Chondrocyte (in vitro differentiated cells): ENCODE data around the gene GRWD1. TPM values are rescaled to one million over a fixed set of nuclear protein-coding genes. Genes with fewer than 3 reads are reported as not detected.

Experiments used
- DNase-seq: peaks from one replicate; pipeline ENCODE4 v3.0.0; 2021; ENCODE audit warnings: mixed read lengths, low spot score
- H3K27ac Mint-ChIP-seq: one replicate; pipeline ENCODE4 v1.8.0; 2021; ENCODE audit warnings: mild to moderate bottlenecking, moderate library complexity, mixed read lengths; ENCODE audit not compliant: unreplicated experiment
- H3K27me3 Mint-ChIP-seq: 2 replicates; pipeline ENCODE4 v1.8.0; 2021; ENCODE audit warnings: low read depth, mixed read lengths
- H3K36me3 Mint-ChIP-seq: 2 replicates; pipeline ENCODE4 v1.8.0; 2021; ENCODE audit warnings: low read depth, mixed read lengths
- H3K4me1 Mint-ChIP-seq: 2 replicates; pipeline ENCODE4 v1.8.0; 2021; ENCODE audit warnings: low read depth, mild to moderate bottlenecking, mixed read lengths
- H3K4me3 Mint-ChIP-seq: one replicate; pipeline ENCODE4 v1.8.0; 2021; ENCODE audit warnings: mild to moderate bottlenecking, moderate library complexity, mixed read lengths; ENCODE audit not compliant: unreplicated experiment
- H3K9me3 Mint-ChIP-seq: 2 replicates; pipeline ENCODE4 v1.8.0; 2021; ENCODE audit warnings: low read depth, mixed read lengths
- CTCF ChIP-seq: fragments of 200-600 bp; sonication (generic); IDR thresholded peaks from 2 replicates; pipeline ENCODE4 v1.5.0; 2021; ENCODE audit warnings: antibody characterized with exemption, mild to moderate bottlenecking, moderate library complexity
- total RNA-seq: library from RNA; stranded (reverse); gene quantifications from 3 replicates; pipeline ENCODE4 v1.2.1, GENCODE V29; 2021

The GRWD1 gene
- total RNA-seq, 1 donor from 2014 or later: 20.7 TPM

GRCh38 chr19:48480183-48480557 is 34.4 kb downstream of the GRWD1 start:
- no peak for DNase-seq
- H3K36me3 Mint-ChIP-seq: peaks cover 16% of the 10 kb centered on the region
- H3K27me3 Mint-ChIP-seq: no peaks in the 10 kb centered on the region
- H3K9me3 Mint-ChIP-seq: no peaks in the 10 kb centered on the region
- TF ChIP-seq CTCF: no peak
- no peak overlapping the region for H3K4me3 Mint-ChIP-seq
- peaks cover 25% of the 10 kb centered on the region for H3K4me1 Mint-ChIP-seq
- H3K27ac Mint-ChIP-seq: no peak overlapping the region

- no peak for TF ChIP-seq CTCF
- Mint-ChIP-seq H3K9me3 (no peaks in the 10 kb centered on the region), H3K4me3 (no peak overlapping the region), H3K27me3 (no peaks in the 10 kb centered on the region), H3K36me3 (peaks cover 11% of the 10 kb centered on the region), H3K27ac (peak overlapping the region; percentile 51), H3K4me1 (peaks cover 25% of the 10 kb centered on the region)
- no peak for DNase-seq
These were observed 35.0 kb downstream of the GRWD1 start for GRCh38 chr19:48480558-48481500.

- Mint-ChIP-seq H3K4me1 (peaks cover 30% of the 10 kb centered on the region), H3K4me3 (no peak overlapping the region), H3K9me3 (no peaks in the 10 kb centered on the region), H3K27me3 (no peaks in the 10 kb centered on the region), H3K27ac (peak overlapping the region; percentile 57), H3K36me3 (peaks cover 9% of the 10 kb centered on the region)
- DNase-seq: no peak
- TF ChIP-seq CTCF: no peak
These were observed 36.3 kb downstream of the GRWD1 start for GRCh38 chr19:48481846-48482639.

GRCh38 chr19:48483301-48483700 is 37.5 kb downstream of the GRWD1 start:
- H3K36me3 Mint-ChIP-seq: peaks cover 9% of the 10 kb centered on the region
- H3K9me3 Mint-ChIP-seq: no peaks in the 10 kb centered on the region
- peaks cover 41% of the 10 kb centered on the region for H3K4me1 Mint-ChIP-seq
- no peak for DNase-seq
- no peak overlapping the region for H3K27ac Mint-ChIP-seq
- no peaks in the 10 kb centered on the region for H3K27me3 Mint-ChIP-seq
- no peak overlapping the region for H3K4me3 Mint-ChIP-seq
- no peak for TF ChIP-seq CTCF

- Mint-ChIP-seq H3K4me3 (no peak overlapping the region), H3K9me3 (no peaks in the 10 kb centered on the region), H3K4me1 (peaks cover 47% of the 10 kb centered on the region), H3K36me3 (peaks cover 6% of the 10 kb centered on the region), H3K27ac (no peak overlapping the region), H3K27me3 (no peaks in the 10 kb centered on the region)
- DNase-seq: no peak
- no peak for TF ChIP-seq CTCF
These were observed 38.6 kb downstream of the GRWD1 start for GRCh38 chr19:48484247-48484893.
